SK-N-SH treated with all-trans-retinoic acid at 6 μM for 48 hours (cell line): ENCODE results near the gene SCP2D1.
A peak's percentile ranks its signal among the peaks of the same experiment; 100 is the strongest.

Experiments
- ATAC-seq: fragments of 200-7000 bp; cut with Tn5 transposase; 3 replicates; pipeline ENCODE4 v1.9.1; 2020; ENCODE audit warnings: mild to moderate bottlenecking, moderate library complexity
- ARNTL ChIP-seq: fragments of 450-650 bp; formaldehyde crosslinking; IDR thresholded peaks from 2 replicates; pipeline ENCODE4 v1.5.0; 2020; ENCODE audit warnings: low read depth, mild to moderate bottlenecking, moderate library complexity, borderline replicate concordance
- CREB5 ChIP-seq: fragments of 250-450 bp; sonication (Bioruptor Pico); IDR thresholded peaks from 2 replicates; pipeline ENCODE4 v1.5.1; 2020; ENCODE audit warnings: low read depth, mild to moderate bottlenecking, moderate library complexity
- CSDC2 ChIP-seq: fragments of 250-450 bp; sonication (Bioruptor Pico); IDR thresholded peaks from 2 replicates; pipeline ENCODE4 v1.5.0; 2020; ENCODE audit warnings: mild to moderate bottlenecking, moderate library complexity
- CSRNP3 ChIP-seq: fragments of 250-450 bp; sonication (Bioruptor Pico); IDR thresholded peaks from 2 replicates; pipeline ENCODE4 v1.5.1; 2021; ENCODE audit warnings: mild to moderate bottlenecking, moderate library complexity
- ESRRG ChIP-seq: fragments of 250-450 bp; sonication (Bioruptor Pico); IDR thresholded peaks from 2 replicates; pipeline ENCODE4 v1.6.1; 2021; ENCODE audit warnings: mild to moderate bottlenecking
- GLIS3 ChIP-seq: fragments of 250-450 bp; sonication (Bioruptor Pico); IDR thresholded peaks from 2 replicates; pipeline ENCODE4 v1.5.0; 2020; ENCODE audit warnings: mild to moderate bottlenecking, moderate library complexity
- ISL1 ChIP-seq: fragments of 250-450 bp; sonication (Bioruptor Pico); IDR thresholded peaks from 2 replicates; pipeline ENCODE4 v2.1.2; 2022; ENCODE audit warnings: mild to moderate bottlenecking, moderate library complexity
- OSR1 ChIP-seq: fragments of 250-450 bp; sonication (Bioruptor Pico); IDR thresholded peaks from 2 replicates; pipeline ENCODE4 v1.8.0; 2022; ENCODE audit warnings: moderate library complexity, mild to moderate bottlenecking, inconsistent platforms
- PATZ1 ChIP-seq: fragments of 250-450 bp; sonication (Bioruptor Pico); IDR thresholded peaks from 2 replicates; pipeline ENCODE4 v1.8.0; 2020; ENCODE audit warnings: mild to moderate bottlenecking, moderate library complexity, borderline replicate concordance
- POU6F1 ChIP-seq: fragments of 250-450 bp; sonication (Bioruptor Pico); IDR thresholded peaks from 2 replicates; pipeline ENCODE4 v1.8.0; 2021; ENCODE audit warnings: low read depth, mild to moderate bottlenecking, moderate library complexity, borderline replicate concordance
- PPARA ChIP-seq: fragments of 250-450 bp; sonication (Bioruptor Pico); IDR thresholded peaks from 2 replicates; pipeline ENCODE4 v1.5.0; 2020; ENCODE audit warnings: mild to moderate bottlenecking, borderline replicate concordance
- RARB ChIP-seq: fragments of 250-450 bp; sonication (Bioruptor Pico); IDR thresholded peaks from 2 replicates; pipeline ENCODE4 v1.8.0; 2021; ENCODE audit warnings: mild to moderate bottlenecking, moderate library complexity
- TCF4 ChIP-seq: fragments of 250-450 bp; sonication (Bioruptor Pico); IDR thresholded peaks from 2 replicates; pipeline ENCODE4 v1.8.0; 2021; ENCODE audit warnings: mild to moderate bottlenecking, moderate library complexity, borderline replicate concordance
- TOX ChIP-seq: fragments of 250-450 bp; sonication (Bioruptor Pico); IDR thresholded peaks from 2 replicates; pipeline ENCODE4 v1.8.0; 2021; ENCODE audit warnings: mild to moderate bottlenecking, moderate library complexity, borderline replicate concordance
- TSHZ2 ChIP-seq: fragments of 250-450 bp; sonication (Bioruptor Pico); IDR thresholded peaks from 2 replicates; pipeline ENCODE4 v1.5.0; 2020; ENCODE audit warnings: mild to moderate bottlenecking, moderate library complexity
- ZC3H10 ChIP-seq: fragments of 250-450 bp; sonication (Bioruptor Pico); IDR thresholded peaks from 2 replicates; pipeline ENCODE4 v1.5.1; 2021; ENCODE audit warnings: mild to moderate bottlenecking, moderate library complexity
- ZFP3 ChIP-seq: fragments of 250-450 bp; sonication (Bioruptor Pico); IDR thresholded peaks from 2 replicates; pipeline ENCODE4 v1.5.0; 2020; ENCODE audit warnings: mild to moderate bottlenecking, moderate library complexity
- ZFP30 ChIP-seq: fragments of 450-650 bp; formaldehyde crosslinking; IDR thresholded peaks from 2 replicates; pipeline ENCODE4 v1.5.0; 2022; ENCODE audit warnings: mild to moderate bottlenecking, moderate library complexity
- ZNF565 ChIP-seq: fragments of 450-650 bp; formaldehyde crosslinking; conservative IDR thresholded peaks from 2 replicates; pipeline ENCODE4 v1.5.0; 2020; ENCODE audit warnings: low read depth, mild to moderate bottlenecking, moderate library complexity

The SCP2D1 gene

GRCh38 chr20:18855882-18856281 lies 42.3 kb downstream of the SCP2D1 start:
- TF ChIP-seq POU6F1 (CRISPR knock-in tag) (no peak), TCF4 (CRISPR knock-in tag) (no peak), TOX (CRISPR knock-in tag) (no peak), CSRNP3 (CRISPR knock-in tag) (no peak), ZC3H10 (CRISPR knock-in tag) (no peak), ZNF565 (no peak), ISL1 (no peak), PATZ1 (CRISPR knock-in tag) (no peak), ZFP3 (no peak), TSHZ2 (CRISPR knock-in tag) (no peak)
- ATAC-seq: no peak

- ATAC-seq: no peak
Measured at GRCh38 chr20:18856873-18857272, 43.3 kb downstream of the SCP2D1 start.

GRCh38 chr20:18857640-18858039 lies 44.1 kb downstream of the SCP2D1 start:
- peak; percentile 75 for ATAC-seq
- TF ChIP-seq ZFP3: no peak
- no peak for TF ChIP-seq GLIS3
- TF ChIP-seq TOX (CRISPR knock-in tag): no peak
- no peak for TF ChIP-seq CREB5 (CRISPR knock-in tag)
- TF ChIP-seq ARNTL (CRISPR knock-in tag): no peak
- TF ChIP-seq ZC3H10 (CRISPR knock-in tag): peak; percentile 45
- TF ChIP-seq ISL1: peak; percentile 52; the same call in 1 of the 2 replicates
- TF ChIP-seq ESRRG (CRISPR knock-in tag): no peak

More at GRCh38 chr20:18856873-18857272, 43.3 kb downstream of the SCP2D1 start:
- TF ChIP-seq CSDC2 (CRISPR knock-in tag) (no peak), CREB5 (CRISPR knock-in tag) (no peak), PPARA (CRISPR knock-in tag) (no peak)
- TF ChIP-seq, all 23 proteins: peak for 0

- no peak for ATAC-seq
- TF ChIP-seq ZNF565: no peak
- TF ChIP-seq ZFP3: no peak
- no peak for TF ChIP-seq TCF4 (CRISPR knock-in tag)
- TF ChIP-seq ZFP30: no peak
- TF ChIP-seq ESRRG (CRISPR knock-in tag): no peak
- no peak for TF ChIP-seq OSR1 (CRISPR knock-in tag)
- TF ChIP-seq TOX (CRISPR knock-in tag): no peak
- TF ChIP-seq GLIS3: no peak
- TF ChIP-seq ARNTL (CRISPR knock-in tag): no peak
- no peak for TF ChIP-seq CSRNP3 (CRISPR knock-in tag)
- TF ChIP-seq CREB5 (CRISPR knock-in tag): no peak
- TF ChIP-seq RARB (CRISPR knock-in tag): no peak
- no peak for TF ChIP-seq ZC3H10 (CRISPR knock-in tag)
- no peak for TF ChIP-seq CSDC2 (CRISPR knock-in tag)
Measured at GRCh38 chr20:18858816-18859215, 45.2 kb downstream of the SCP2D1 start.
